Measurements from ENCODE around the gene CIZ1.

- peak; percentile 54 to 98 (median 84) for TF ChIP-seq CTCF (IDR thresholded peaks at IDR 0.05)
- peak in 1 of 2 donors; percentile 57 for TF ChIP-seq POLR2A (IDR thresholded peaks at IDR 0.05)
These were observed at the start of gene CIZ1 for GRCh38 chr9:128191406-128192046.

Data from heart left ventricle (tissue), 13 donors.